ENCODE measurements around the gene CLIP4. TPM values are rescaled to one million over a fixed set of nuclear protein-coding genes. Genes with fewer than 3 reads are reported as not detected.
A peak's percentile ranks its signal among the peaks of the same experiment; 100 is the strongest.

CLIP4 gene
- total and polyA plus RNA-seq, 2 of the 13 experiments (the other 11 are each of a cell fraction or from before 2014, with no cell fraction given) = 0.46 to 0.49 TPM

DNA sequence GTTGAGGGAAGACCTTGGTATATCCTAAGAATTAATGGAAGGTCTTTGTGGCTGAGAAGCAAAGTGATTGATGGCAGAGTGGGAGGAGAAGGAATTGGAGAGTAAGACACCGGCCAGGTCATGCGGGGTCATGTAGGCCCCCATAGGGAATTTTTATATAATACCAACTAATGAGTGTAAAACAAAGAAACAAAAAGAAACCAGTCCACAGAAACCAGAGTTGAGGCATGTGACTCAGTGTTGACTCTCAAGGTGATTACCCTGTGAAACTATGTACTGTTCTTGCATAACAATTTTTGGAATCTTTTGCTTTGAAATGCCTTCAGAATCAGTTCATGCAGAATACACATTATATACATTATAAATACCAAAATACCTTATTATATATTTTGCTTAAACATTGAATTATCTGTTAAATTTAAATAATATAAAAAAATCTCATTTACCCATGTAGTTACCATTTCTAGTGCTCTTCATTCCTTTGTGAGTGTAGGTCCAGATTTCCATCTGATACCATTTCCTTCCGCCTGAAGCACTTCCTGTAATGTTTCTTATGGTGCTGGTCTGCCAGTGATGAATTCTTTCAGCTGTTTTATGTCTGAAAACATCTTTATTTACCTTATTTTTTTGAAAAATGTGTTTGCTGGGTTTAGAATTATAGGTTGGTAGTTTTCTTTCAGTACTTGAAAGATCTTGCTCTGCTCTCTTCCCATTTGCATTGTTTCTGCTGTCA is 8.6 kb downstream of the CLIP4 start (continued):
- TF ChIP-seq KAT2B (IDR thresholded peaks at IDR 0.05; ENCODE audit: borderline replicate concordance, low read depth, low read length) (no peak), MIER2 (CRISPR knock-in tag; IDR thresholded peaks at IDR 0.05) (no peak), ZNF83 (CRISPR knock-in tag; IDR thresholded peaks at IDR 0.05; ENCODE audit: borderline replicate concordance) (no peak), THYN1 (CRISPR knock-in tag; IDR thresholded peaks at IDR 0.05; ENCODE audit: borderline replicate concordance, low read depth) (no peak), RORA (CRISPR knock-in tag; IDR thresholded peaks at IDR 0.05) (no peak), IRX3 (CRISPR knock-in tag; IDR thresholded peaks at IDR 0.05; ENCODE audit: borderline replicate concordance, low read depth) (no peak), ZNF761 (CRISPR knock-in tag; conservative IDR thresholded peaks at IDR 0.05) (no peak), ZNF292 (CRISPR knock-in tag; IDR thresholded peaks at IDR 0.05; ENCODE audit: borderline replicate concordance, low read depth) (no peak), ZNF12 (CRISPR knock-in tag; IDR thresholded peaks at IDR 0.05) (peak; percentile 28; the same call in 1 of the 2 replicates), HDAC1 (CRISPR knock-in tag; IDR thresholded peaks at IDR 0.05) (no peak), ZNF749 (CRISPR knock-in tag; IDR thresholded peaks at IDR 0.05; ENCODE audit: borderline replicate concordance) (no peak), ZFP1 (CRISPR knock-in tag; IDR thresholded peaks at IDR 0.05) (no peak)
- TF ChIP-seq, protein P1, sequence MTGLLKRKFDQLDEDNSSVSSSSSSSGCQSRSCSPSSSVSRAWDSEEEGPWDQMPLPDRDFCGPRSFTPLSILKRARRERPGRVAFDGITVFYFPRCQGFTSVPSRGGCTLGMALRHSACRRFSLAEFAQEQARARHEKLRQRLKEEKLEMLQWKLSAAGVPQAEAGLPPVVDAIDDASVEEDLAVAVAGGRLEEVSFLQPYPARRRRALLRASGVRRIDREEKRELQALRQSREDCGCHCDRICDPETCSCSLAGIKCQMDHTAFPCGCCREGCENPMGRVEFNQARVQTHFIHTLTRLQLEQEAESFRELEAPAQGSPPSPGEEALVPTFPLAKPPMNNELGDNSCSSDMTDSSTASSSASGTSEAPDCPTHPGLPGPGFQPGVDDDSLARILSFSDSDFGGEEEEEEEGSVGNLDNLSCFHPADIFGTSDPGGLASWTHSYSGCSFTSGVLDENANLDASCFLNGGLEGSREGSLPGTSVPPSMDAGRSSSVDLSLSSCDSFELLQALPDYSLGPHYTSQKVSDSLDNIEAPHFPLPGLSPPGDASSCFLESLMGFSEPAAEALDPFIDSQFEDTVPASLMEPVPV (CRISPR knock-in tag; IDR thresholded peaks at IDR 0.05) = no peak
- TF ChIP-seq, protein P2, sequence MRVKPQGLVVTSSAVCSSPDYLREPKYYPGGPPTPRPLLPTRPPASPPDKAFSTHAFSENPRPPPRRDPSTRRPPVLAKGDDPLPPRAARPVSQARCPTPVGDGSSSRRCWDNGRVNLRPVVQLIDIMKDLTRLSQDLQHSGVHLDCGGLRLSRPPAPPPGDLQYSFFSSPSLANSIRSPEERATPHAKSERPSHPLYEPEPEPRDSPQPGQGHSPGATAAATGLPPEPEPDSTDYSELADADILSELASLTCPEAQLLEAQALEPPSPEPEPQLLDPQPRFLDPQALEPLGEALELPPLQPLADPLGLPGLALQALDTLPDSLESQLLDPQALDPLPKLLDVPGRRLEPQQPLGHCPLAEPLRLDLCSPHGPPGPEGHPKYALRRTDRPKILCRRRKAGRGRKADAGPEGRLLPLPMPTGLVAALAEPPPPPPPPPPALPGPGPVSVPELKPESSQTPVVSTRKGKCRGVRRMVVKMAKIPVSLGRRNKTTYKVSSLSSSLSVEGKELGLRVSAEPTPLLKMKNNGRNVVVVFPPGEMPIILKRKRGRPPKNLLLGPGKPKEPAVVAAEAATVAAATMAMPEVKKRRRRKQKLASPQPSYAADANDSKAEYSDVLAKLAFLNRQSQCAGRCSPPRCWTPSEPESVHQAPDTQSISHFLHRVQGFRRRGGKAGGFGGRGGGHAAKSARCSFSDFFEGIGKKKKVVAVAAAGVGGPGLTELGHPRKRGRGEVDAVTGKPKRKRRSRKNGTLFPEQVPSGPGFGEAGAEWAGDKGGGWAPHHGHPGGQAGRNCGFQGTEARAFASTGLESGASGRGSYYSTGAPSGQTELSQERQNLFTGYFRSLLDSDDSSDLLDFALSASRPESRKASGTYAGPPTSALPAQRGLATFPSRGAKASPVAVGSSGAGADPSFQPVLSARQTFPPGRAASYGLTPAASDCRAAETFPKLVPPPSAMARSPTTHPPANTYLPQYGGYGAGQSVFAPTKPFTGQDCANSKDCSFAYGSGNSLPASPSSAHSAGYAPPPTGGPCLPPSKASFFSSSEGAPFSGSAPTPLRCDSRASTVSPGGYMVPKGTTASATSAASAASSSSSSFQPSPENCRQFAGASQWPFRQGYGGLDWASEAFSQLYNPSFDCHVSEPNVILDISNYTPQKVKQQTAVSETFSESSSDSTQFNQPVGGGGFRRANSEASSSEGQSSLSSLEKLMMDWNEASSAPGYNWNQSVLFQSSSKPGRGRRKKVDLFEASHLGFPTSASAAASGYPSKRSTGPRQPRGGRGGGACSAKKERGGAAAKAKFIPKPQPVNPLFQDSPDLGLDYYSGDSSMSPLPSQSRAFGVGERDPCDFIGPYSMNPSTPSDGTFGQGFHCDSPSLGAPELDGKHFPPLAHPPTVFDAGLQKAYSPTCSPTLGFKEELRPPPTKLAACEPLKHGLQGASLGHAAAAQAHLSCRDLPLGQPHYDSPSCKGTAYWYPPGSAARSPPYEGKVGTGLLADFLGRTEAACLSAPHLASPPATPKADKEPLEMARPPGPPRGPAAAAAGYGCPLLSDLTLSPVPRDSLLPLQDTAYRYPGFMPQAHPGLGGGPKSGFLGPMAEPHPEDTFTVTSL (CRISPR knock-in tag; IDR thresholded peaks at IDR 0.05; ENCODE audit: borderline replicate concordance) = no peak; the same call in 1 of the 2 replicates
- TF ChIP-seq, protein P3, sequence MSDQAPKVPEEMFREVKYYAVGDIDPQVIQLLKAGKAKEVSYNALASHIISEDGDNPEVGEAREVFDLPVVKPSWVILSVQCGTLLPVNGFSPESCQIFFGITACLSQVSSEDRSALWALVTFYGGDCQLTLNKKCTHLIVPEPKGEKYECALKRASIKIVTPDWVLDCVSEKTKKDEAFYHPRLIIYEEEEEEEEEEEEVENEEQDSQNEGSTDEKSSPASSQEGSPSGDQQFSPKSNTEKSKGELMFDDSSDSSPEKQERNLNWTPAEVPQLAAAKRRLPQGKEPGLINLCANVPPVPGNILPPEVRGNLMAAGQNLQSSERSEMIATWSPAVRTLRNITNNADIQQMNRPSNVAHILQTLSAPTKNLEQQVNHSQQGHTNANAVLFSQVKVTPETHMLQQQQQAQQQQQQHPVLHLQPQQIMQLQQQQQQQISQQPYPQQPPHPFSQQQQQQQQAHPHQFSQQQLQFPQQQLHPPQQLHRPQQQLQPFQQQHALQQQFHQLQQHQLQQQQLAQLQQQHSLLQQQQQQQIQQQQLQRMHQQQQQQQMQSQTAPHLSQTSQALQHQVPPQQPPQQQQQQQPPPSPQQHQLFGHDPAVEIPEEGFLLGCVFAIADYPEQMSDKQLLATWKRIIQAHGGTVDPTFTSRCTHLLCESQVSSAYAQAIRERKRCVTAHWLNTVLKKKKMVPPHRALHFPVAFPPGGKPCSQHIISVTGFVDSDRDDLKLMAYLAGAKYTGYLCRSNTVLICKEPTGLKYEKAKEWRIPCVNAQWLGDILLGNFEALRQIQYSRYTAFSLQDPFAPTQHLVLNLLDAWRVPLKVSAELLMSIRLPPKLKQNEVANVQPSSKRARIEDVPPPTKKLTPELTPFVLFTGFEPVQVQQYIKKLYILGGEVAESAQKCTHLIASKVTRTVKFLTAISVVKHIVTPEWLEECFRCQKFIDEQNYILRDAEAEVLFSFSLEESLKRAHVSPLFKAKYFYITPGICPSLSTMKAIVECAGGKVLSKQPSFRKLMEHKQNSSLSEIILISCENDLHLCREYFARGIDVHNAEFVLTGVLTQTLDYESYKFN (CRISPR knock-in tag; conservative IDR thresholded peaks at IDR 0.05) = no peak
